MCF 10A (cell line): ENCODE data around the gene NUP35. TPM values are rescaled to one million over a fixed set of nuclear protein-coding genes. Genes with fewer than 3 reads are reported as not detected.

ENCODE experiments used
- BruUV-seq: library from RNA; stranded (reverse); fragments of 400-500 nt; replicated peaks from 2 replicates; lab custom pipeline; 2021; lab: Mats Ljungman, UMichigan
- CTCF ChIA-PET: fragments of 300-600 bp; sonication (Branson Sonifier 250); formaldehyde crosslinking; extraction: SDS; loops from one replicate; lab custom pipeline; 2021; ENCODE audit warnings: antibody characterized with exemption, inconsistent platforms; lab: Yijun Ruan, JAX
- POLR2A ChIA-PET: fragments of 300-600, 350-650 bp; sonication (Branson Sonifier 250); formaldehyde crosslinking; extraction: SDS; loops from one replicate; lab custom pipeline; 2020; ENCODE audit warnings: antibody characterized with exemption, inconsistent platforms; lab: Yijun Ruan, JAX
- DNase-seq: peaks from one replicate; pipeline ENCODE4 v3.0.0-alpha.2; 2018; ENCODE audit not compliant: unreplicated experiment
- H3K27ac Mint-ChIP-seq: one replicate; pipeline ENCODE4 v1.8.0; 2022; ENCODE audit warnings: mild to moderate bottlenecking, low read depth, mixed read lengths; ENCODE audit not compliant: unreplicated experiment
- H3K27me3 Mint-ChIP-seq: one replicate; pipeline ENCODE4 v1.8.0; 2022; ENCODE audit warnings: mixed read lengths; ENCODE audit not compliant: insufficient read depth, unreplicated experiment
- H3K36me3 Mint-ChIP-seq: one replicate; pipeline ENCODE4 v1.8.0; 2022; ENCODE audit warnings: mild to moderate bottlenecking, moderate library complexity, mixed read lengths; ENCODE audit not compliant: insufficient read depth, unreplicated experiment
- H3K4me1 Mint-ChIP-seq: one replicate; pipeline ENCODE4 v1.8.0; 2022; ENCODE audit warnings: mixed read lengths; ENCODE audit not compliant: insufficient read depth, unreplicated experiment
- H3K4me3 Mint-ChIP-seq: one replicate; pipeline ENCODE4 v1.8.0; 2022; ENCODE audit warnings: mild to moderate bottlenecking, moderate library complexity, mixed read lengths; ENCODE audit not compliant: unreplicated experiment
- H3K9me3 Mint-ChIP-seq: one replicate; pipeline ENCODE4 v1.8.0; 2022; ENCODE audit warnings: mixed read lengths; ENCODE audit not compliant: unreplicated experiment
- CTCF ChIP-seq: fragments of 200-600 bp; IDR thresholded peaks from one replicate; pipeline ENCODE4 v1.8.0; 2022; ENCODE audit warnings: antibody characterized with exemption, mild to moderate bottlenecking; ENCODE audit not compliant: unreplicated experiment
- intact Hi-C: fragments of 100-400 bp; cut with micrococcal nuclease; formaldehyde crosslinking; loops from 2 replicates; pipeline ENCODE4 v1.14.1; 2022
- total RNA-seq: library from RNA; stranded (reverse); gene quantifications from 2 replicates; pipeline ENCODE4 v1.2.3, GENCODE V29; 2022

Gene NUP35
- total RNA-seq, 1 experiment from 2014 or later: 19.2 TPM

GRCh38 chr2:183105402-183106134 lies 18.7 kb upstream of the NUP35 start:
- ChIA-PET POLR2A (no interaction called here), CTCF (interaction anchor here (0.6 to 0.7 kb wide), 2 partner anchors 126 to 268 kb away, joined by 4 read pairs; no protein-coding TSS in a partner anchor)
- Mint-ChIP-seq H3K36me3 (no peaks in the 10 kb centered on the region), H3K4me1 (peaks cover 5% of the 10 kb centered on the region), H3K4me3 (no peak overlapping the region), H3K27me3 (no peaks in the 10 kb centered on the region), H3K27ac (no peak overlapping the region), H3K9me3 (no peaks in the 10 kb centered on the region)
- intact Hi-C loops: no loop called here
- TF ChIP-seq CTCF: no peak
- BruUV-seq: no TSS peak
- no peak for DNase-seq

- Mint-ChIP-seq H3K36me3 (no peaks in the 10 kb centered on the region), H3K27ac (no peak overlapping the region), H3K9me3 (no peaks in the 10 kb centered on the region), H3K4me1 (no peaks in the 10 kb centered on the region), H3K27me3 (no peaks in the 10 kb centered on the region), H3K4me3 (no peak overlapping the region)
- intact Hi-C loops: no loop called here
- POLR2A ChIA-PET: interaction anchor here (0.6 to 1.2 kb wide), 3 partner anchors 11 to 58 kb away, joined by 3 to 5 read pairs (median 3); partner anchors contain the start of gene NUP35
- no TSS peak for BruUV-seq
- DNase-seq: no peak
- CTCF ChIA-PET: interaction anchor here (0.7 kb wide), 1 partner anchor 11 kb away, joined by 3 read pairs; no protein-coding TSS in a partner anchor
- no peak for TF ChIP-seq CTCF
Observed at GRCh38 chr2:183112577-183112976, 11.7 kb upstream of the NUP35 start.

- Mint-ChIP-seq H3K4me3 (no peak overlapping the region), H3K4me1 (no peaks in the 10 kb centered on the region), H3K27me3 (no peaks in the 10 kb centered on the region), H3K27ac (no peak overlapping the region), H3K36me3 (peaks cover 4% of the 10 kb centered on the region), H3K9me3 (no peaks in the 10 kb centered on the region)
- no peak for DNase-seq
- TF ChIP-seq CTCF: no peak
- POLR2A ChIA-PET: interaction anchor here (0.7 to 1.2 kb wide), 2 partner anchors 10 to 25 kb away, joined by 3 to 5 read pairs; partner anchors contain the start of gene NUP35
- intact Hi-C loops: no loop called here
- CTCF ChIA-PET: no interaction called here
- no TSS peak for BruUV-seq
Observed at GRCh38 chr2:183113630-183114029, 10.6 kb upstream of the NUP35 start.

- DNase-seq: no peak
- BruUV-seq: no TSS peak
- POLR2A ChIA-PET: interaction anchor here (1.2 kb wide), 1 partner anchor 38 kb away, joined by 4 read pairs; no protein-coding TSS in a partner anchor
- Mint-ChIP-seq H3K4me1 (no peaks in the 10 kb centered on the region), H3K27ac (no peak overlapping the region), H3K36me3 (peaks cover 12% of the 10 kb centered on the region), H3K9me3 (no peaks in the 10 kb centered on the region), H3K27me3 (no peaks in the 10 kb centered on the region), H3K4me3 (no peak overlapping the region)
- TF ChIP-seq CTCF: no peak
- CTCF ChIA-PET: interaction anchor here (1.0 kb wide), 1 partner anchor 25 kb away, joined by 3 read pairs; no protein-coding TSS in a partner anchor
- intact Hi-C loops: no loop called here
Observed at GRCh38 chr2:183117226-183117625, 7.0 kb upstream of the NUP35 start.
